ENCODE data around the gene CTSD.

Gene CTSD

GRCh38 chr11:1782831-1783724, 19.4 kb upstream of the CTSD start:
- DNase-seq (ENCODE audit: low read depth) = peak; percentile 32

DNA sequence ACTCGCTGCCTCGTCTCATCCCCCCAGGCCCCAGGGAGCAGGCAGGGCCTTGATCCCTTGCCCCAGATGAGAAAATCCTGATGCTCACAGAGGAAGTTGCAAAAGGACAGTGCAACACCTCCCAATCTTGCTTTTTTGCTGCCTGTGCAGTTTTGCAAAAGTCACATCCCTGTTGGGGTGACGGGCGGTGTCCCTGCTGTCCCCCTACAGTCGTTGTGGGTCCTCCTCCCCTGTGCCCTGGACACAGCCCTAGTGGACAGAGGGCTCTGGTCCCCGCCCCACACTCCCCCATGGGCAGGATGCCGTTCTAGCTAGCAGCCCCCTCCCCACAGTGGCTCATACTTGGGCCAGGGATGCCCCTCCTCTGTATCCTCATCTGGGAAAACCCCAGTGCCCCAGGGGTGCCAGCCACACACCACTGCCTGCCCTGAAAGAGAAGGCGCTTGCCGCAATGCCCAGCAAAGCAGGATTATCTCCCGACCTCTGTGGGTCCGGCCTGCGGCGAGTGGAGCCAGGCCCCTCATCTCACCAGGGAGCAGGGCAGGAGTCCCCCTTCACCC, 18.4 kb upstream of the CTSD start:
- no peak for DNase-seq (ENCODE audit: low read depth)

DNA sequence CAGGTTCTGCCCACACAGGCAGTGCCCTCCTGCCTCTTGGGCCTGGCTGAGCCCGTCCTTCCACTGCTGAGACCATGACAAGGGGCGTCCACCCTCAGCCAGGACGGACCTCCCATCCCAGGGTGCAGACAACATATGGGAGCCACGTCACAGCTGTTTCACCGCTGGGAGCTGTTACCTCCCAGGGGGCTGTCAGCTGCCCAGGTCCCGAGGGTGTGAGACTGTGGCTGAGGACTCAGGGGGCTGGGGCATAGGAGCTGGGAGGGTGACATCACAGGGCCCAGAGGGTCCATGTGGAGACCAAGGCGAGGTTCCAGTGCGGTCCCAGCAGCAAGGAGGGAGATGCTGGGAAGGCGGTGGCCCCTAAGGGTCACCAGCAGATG, 17.9 kb upstream of the CTSD start:
- DNase-seq (ENCODE audit: low read depth) = no peak

DNA sequence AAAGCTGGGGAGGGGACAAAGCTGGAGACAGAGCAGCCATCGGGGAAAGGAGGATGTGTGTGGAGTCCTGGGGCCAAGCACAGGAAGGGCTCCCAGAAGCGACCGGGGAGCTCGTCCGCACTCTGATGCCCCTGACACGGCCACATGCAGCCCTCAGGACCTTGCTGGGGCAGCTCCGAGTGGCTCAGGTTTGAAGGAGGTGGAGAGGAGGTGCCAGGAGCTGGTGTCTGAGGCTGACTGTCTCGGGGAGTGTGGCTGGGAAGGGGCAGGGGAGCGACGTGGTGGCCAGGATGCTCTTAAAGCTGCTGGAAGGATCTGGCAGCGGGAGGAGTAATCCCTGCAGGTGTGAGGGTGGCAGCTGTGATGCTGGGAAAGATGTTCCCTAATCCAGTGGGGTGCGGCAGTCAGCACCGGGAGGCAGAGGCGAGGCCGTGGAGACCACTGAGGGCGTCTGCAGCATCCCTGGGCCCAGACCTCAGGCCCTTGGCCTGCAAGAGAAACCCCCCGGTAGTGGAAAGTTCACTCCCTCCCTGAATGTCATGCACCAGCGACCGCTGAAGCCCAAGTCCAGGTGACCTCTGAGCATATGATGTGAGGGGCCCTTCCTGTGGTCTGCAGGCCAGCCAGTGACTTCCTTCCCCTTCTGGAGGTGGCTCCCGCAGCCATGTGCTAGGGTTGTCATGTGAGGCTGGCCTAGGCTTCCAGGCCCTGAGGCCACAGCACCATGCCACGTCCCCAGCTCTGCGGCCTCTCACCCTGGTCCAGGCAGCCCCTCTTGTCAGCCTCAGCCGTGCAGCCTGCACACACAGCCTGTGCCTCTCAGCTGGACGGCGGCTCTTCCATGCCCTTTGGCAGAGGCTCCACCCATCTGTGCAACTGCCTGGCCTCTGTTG, 17.2 kb upstream of the CTSD start:
- no peak for DNase-seq (ENCODE audit: low read depth)

- no peak for DNase-seq (ENCODE audit: low read depth)
Observed at GRCh38 chr11:1779806-1780699, 16.3 kb upstream of the CTSD start.

GRCh38 chr11:1779034-1779805, 15.5 kb upstream of the CTSD start:
- DNase-seq (ENCODE audit: low read depth) = no peak

- DNase-seq (ENCODE audit: low read depth) = no peak
Observed at GRCh38 chr11:1778141-1778911, 14.6 kb upstream of the CTSD start.

- no peak for DNase-seq (ENCODE audit: low read depth)
Observed at GRCh38 chr11:1777737-1778136, 14.0 kb upstream of the CTSD start.

DNA sequence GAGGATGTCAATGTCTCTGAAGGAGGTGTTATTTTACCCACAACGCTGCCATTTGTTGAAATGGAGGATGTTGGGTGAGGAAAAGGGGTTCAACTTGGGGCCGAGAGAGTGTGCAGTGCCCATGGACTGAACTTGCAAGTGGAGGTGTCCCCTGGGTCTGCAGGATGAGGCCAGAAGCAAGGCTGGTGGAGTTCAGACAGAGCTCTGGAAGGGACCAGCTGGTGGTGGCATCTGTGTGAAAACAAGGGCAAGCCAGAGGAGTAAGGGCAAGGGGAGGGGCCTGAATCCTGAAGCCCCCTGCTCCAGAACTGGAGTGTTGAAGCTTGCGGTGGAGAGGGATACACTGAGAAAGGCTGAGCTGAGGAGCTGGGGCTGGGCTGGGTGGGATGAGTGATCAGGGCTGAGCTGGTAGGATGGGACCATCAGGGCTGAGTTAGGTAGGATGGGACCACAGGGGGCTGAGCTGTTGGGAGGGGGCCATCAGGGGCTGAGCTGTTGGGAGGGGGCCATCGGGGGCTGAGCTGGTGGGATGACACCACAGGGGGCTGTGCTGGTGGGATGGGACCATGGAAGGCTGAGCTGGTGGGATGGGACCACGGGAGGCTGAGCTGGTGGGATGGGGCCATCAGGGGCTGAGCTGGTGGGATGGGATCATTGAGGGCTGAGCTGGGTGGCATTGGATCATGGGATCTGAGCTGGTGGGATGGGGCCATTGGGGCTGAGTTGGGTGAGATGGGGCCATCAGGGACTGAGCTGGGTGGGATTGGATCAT, 13.4 kb upstream of the CTSD start:
- DNase-seq (ENCODE audit: low read depth) = no peak

DNA sequence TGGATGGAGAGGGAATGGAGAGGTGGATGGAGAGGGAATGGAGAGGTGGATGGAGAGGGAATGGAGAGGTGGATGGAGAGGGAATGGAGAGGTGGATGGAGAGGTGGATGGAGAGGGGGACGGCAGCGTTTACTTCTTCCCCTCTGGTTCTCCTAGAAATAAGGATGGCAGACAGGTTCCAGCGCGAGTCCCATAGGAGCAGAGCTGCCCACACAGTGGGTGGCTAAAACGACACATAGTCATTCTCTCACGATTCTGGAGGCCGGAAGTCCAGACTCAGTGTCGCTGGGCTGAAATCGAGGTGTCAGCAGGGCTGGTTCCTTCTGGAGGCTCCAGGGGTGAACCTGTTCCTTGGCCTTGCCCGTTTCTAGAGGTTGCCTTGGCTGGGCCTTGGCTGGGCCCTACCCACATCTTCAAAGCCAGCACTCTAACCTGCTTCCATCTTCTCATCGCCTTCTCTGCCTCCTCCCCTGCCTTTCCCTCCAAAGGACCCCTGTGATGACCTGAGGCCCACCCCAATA, 12.7 kb upstream of the CTSD start:
- DNase-seq (ENCODE audit: low read depth) = no peak

DNA sequence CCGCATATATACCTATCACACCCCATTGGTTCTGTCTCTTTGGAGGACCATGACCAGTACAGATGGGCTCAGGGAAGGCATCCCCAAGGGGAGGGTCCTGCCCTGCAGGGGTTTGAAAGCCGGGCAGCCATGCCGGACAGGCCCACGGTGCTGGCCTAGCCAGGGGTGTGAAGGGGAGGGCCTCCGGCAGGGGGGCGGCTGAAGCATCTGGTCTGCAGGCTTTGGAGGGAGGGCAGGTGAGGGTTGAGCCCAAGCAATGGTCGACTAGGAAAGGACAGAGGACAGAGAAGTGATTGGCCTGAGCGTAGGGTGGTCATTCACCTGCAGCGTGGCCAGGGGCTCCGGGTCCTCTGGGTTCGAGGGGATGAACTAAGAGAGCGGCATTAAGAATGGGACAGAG, 11.2 kb upstream of the CTSD start:
- no peak for DNase-seq (ENCODE audit: low read depth)

DNA sequence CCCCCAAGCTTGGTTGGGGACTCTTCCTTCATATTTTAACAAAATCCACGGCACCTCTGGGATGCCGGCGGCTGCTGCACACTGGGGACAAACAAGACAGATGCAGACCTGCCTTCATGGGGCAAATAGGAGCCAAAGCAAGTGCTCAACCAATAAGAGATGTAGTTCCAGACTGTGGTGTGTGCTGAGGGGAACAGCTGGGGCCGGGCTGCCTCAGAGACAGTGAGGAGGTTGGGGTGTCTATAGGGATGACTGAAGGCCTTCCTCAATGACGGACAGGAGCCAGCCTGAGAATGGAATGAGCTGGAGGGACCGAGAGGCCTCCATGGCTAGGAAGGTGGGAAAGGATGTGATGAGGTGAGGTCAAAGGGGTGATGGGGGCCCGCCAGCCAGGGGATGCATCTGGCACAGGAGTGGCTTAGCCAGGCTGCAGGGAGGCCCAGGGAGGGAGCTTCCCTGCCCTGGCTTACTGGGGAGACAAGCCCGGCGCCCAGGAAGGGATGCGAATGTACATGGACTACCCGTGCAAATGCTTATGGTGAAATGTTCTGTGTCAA, 10.3 kb upstream of the CTSD start:
- no peak for DNase-seq (ENCODE audit: low read depth)

- DNase-seq (ENCODE audit: low read depth) = no peak
Observed at GRCh38 chr11:1773131-1773993, 9.6 kb upstream of the CTSD start.

- no peak for DNase-seq (ENCODE audit: low read depth)
Observed at GRCh38 chr11:1772270-1773130, 8.8 kb upstream of the CTSD start.

GRCh38 chr11:1771700-1772099, 8.0 kb upstream of the CTSD start:
- no peak for DNase-seq (ENCODE audit: low read depth)

- DNase-seq (ENCODE audit: low read depth) = no peak
Observed at GRCh38 chr11:1771273-1771672, 7.5 kb upstream of the CTSD start.

DNA sequence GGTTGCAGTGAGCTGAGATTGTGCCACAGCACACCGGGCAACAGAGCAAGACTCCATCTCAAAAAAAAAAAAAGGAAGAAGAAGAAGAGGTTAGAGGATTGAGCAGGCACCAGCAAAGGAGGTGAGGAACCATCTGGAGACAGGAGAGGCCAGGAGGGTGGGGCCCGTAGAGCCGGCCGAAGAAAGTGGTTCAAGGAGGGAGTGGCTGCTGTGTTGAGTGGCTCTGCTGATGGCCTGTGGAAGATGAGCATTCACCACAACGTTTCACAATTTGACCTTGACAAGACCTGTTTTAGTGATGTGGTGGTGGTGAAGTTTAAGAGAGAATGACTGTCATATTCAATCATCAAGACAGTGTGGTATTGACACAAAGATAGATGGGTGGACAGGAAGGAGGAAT, 6.8 kb upstream of the CTSD start:
- no peak for DNase-seq (ENCODE audit: low read depth)
